Measurements from ENCODE around the gene TRPM6.
"Not testable (repeated sequence)": the region's sequence is repeated elsewhere in the genome, so short reads cannot be mapped to it uniquely, and the experiment has no call there.

TRPM6 gene

DNA sequence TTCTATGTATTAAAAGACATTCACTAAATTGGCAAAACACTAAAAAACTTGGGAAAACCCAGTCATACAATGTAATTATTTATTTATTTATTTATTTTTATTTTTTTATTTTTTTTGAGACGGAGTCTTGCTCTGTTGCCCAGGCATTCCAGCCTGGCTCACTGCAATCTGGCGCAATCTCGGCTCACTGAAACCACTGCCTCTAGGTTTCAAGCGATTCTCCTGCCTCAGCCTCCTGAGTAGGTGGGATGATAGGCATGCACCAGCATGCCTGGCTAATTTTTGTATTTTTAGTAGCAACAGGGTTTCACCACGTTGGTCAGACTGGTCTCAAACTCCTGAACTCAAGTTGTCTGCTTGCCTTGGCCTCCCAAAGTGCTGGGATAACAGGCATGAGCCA, 27.5 kb downstream of the TRPM6 start:
- not testable (repeated sequence) for DNase-seq (ENCODE audit: insufficient read length, low spot score); FAIRE-seq

DNA sequence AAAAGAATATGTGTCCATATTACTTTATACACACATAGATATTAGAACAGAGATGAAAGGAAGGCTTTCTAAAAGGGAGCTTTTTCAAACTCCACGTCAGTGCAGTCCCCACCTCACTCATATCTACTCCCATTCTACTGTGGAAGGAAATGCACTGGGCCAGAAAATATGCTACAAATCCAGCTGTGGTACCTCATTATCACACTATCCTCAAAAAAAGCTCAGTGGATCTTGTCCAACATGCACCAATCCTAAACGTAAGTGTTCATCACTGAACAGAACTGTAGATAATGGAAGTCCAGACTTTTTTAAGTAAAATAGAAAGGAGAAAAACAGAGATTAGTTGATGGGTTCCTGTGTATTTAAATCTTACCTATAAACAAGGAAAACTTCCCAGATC, 27.9 kb downstream of the TRPM6 start:
- DNase-seq (ENCODE audit: insufficient read length, low spot score) (no peak), FAIRE-seq (no peak)

DNA sequence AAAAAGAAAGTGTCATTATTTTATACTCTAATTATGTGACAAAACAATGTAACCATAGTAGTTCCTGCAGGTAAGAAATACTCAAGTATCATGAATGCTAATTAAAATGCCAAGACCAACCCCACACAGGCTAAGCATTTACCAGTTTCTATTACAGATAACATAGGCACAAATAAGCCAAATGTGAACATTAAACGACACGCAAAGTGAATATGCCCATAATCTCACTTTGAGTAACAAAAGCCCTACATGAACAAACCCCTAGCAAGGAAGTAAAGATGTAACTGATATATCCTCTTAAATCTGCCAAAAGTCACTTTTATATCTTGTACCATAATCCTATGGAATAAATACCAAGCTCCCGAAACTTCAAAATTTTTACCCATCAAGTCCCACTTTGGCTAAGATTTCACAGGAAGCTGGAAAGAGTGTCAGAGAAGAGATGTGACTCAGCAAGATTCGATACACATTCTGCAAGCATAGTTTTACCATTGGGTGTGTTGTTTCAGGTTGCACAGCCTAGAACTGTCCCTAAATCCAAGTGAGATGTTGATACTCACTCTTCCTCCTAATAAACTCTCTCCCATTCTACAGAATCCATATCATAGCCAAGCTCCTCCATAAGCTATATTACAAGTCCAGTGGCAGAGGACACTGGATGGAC, 28.8 kb downstream of the TRPM6 start:
- FAIRE-seq (no peak), DNase-seq (ENCODE audit: insufficient read length, low spot score) (no peak)

DNA sequence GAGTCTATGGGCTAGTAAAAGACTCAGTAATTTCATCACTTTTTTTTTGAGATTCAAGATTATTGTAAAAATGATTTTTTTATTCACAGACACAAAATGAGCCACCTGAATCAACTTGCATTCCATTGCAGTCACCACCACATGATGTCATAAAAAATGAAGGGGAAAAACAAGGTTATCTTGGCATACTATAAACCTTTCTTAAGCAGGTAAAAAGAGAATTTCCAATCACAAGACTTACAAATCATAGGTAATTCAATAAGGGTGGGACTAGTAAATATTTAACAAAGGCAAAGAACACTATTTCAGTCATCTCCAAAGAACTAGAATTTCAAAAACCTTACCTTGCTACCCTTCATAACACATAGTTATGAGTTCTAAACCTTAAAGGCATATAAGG, 30.7 kb downstream of the TRPM6 start:
- DNase-seq (ENCODE audit: insufficient read length, low spot score) (no peak), FAIRE-seq (no peak)

DNA sequence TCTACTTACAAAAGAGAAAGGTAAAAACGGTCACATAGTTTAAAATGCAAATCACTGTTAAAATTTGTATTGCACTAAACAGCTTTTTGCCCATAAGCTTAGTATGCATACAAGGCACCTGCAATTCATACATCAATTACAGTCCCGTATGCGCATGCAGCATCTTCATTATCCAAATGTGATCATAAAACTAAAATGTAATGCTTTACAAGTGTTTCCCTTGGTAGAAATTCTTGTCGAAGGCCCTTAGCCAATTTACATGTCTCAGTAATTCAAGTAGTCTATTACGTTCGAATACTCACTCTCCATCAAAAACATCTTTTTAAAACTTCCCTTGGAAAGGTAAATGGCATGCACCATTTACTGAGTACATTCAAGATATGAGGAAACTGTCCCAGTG, 32.6 kb downstream of the TRPM6 start:
- no peak for FAIRE-seq
- DNase-seq (ENCODE audit: insufficient read length, low spot score), result no peak

DNA sequence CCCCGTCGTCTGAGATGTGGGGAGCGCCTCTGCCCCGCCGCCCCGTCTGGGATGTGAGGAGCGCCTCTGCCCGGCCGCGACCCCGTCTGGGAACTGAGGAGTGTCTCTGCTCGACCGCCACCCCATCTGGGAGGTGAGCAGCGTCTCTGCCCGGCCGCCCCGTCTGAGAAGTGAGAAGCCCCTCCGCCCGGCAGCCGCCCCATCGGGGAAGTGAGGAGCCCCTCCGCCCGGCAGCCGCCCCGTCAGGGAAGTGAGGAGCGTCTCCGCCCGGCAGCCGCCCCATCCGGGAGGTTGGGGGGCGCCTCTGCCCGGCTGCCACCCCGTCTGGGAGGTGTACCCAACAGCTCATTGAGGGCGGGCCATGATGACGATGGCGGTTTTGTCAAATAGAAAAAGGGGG, 34.7 kb downstream of the TRPM6 start:
- FAIRE-seq; DNase-seq (ENCODE audit: insufficient read length, low spot score): not testable (repeated sequence)

DNA sequence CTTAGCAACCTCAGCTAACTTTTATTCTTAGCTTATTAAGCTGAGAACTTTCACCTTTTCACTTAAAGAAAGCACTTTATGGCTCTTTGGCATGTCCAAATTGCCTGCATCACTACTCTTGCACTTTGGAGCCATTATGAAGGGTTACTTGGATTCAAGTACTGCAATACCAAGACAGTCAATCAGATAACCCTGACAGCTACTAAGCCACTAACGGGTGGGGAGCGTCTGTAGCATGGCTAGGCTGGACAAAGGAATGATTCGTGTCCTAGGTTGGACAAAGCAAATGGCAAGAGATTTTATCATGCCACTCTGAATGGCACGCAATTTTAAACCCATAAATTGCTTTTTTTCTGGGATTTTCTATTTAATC, 39.6 kb downstream of the TRPM6 start:
- DNase-seq (ENCODE audit: insufficient read length, low spot score) (no peak), FAIRE-seq (no peak)

DNA sequence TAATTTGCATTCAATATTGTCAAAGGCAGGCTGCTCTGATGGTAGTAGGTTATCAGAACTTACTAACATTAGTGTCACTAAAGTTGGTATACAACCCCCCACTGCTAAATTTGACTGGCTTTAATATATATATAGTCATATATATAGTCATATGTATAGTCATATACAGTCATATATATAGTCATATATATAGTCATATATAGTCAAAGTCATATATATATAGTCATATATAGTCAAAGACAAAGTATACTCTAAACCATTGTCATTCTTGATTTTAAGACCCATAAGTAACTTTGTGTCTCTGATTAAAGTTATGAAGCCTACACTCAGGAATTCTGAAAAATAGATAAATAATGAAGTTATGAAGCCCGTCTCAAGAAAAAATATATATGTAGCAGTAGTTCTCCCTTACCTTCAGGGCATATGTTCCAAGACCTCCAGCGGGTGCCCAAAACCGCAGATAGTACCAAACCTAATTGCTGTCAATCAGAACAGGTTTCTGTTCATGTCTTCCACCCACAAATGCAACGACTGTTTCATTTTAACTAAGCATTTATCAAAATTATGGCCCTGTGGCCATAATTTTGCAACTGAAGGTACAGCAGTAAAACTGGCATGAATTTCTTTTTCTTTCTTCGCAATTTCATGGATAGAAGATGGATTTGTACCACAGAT, 40.1 kb downstream of the TRPM6 start:
- DNase-seq (ENCODE audit: insufficient read length, low spot score) (no peak), FAIRE-seq (no peak)

DNA sequence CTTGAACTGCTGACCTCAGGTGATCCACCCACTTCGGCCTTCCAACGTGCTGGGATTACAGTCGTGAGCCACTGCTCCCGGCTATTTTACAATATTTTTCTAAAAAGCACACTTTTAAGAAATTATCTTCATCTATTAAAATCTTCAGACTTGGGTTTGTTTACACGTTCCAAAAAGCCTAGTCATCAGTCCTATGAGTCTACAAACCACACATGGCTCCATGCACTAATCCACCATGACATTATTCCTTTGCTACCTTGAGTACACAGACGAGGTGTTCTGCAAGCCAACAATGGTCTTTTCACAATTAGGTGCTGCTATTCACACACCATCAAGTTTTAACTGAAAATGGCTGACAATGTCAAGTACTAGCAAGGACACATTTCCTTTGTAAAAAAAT, 41.0 kb downstream of the TRPM6 start:
- FAIRE-seq, result no peak
- DNase-seq (ENCODE audit: insufficient read length, low spot score), result no peak

DNA sequence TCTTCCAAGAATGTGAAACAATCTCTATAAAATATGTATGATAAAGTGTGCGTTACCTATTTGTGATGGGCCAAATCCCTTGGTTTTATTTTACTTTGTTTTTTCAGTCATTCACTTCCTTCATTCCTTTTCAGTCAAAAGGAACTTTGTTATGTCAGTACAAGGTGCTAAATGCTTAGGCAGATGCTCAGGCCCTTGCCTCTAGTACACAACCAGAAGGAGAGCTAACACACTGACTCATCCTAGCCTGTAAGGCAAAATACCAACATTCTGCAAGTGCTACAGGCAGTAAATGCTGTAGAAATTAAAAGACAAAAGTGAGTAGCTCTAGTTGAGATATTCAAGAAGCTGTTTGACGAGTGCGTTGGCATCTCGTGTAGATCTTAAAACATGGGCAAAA, 49.4 kb downstream of the TRPM6 start:
- DNase-seq (ENCODE audit: insufficient read length, low spot score) (no peak), FAIRE-seq (no peak)

DNA sequence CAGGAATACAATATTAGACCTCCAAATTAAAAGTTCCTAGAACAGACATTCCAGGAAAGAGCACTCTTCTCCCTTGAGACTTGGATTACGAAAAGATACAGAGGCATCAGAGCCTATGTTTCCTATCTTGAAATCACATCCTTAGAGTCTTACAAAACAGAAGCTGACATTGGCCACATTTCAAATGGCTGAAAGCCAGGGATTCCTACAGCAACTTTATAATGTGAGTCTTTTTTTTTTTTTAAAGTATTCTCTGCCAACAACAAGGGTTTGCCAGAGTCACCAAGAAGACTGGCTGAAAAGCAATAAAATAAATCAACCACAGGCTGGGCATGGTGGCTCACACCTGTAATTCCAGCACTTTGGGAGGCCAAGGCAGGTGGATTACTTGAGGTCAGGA, 63.1 kb downstream of the TRPM6 start:
- FAIRE-seq, result no peak
- no peak for DNase-seq (ENCODE audit: insufficient read length, low spot score)

DNA sequence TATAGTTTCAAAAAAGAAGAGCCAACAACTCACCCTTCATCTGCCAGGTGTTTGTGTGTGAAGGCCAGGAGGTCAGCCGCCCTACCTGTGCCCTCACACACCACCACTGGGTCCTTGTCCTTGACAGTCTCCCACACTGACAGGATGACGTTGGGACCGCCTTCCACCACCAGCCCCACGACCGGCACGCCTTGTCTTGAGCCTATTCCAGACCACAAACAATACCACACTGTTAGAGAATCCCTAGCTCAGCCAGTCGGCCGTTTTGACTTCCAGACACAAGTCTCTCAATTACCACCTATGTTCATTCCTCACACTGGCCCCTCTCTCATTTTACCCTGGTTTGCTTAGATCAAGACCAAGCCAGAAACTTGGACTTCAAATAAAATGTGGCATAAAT, 66.1 kb downstream of the TRPM6 start:
- DNase-seq (ENCODE audit: insufficient read length, low spot score), result no peak
- no peak for FAIRE-seq

DNA sequence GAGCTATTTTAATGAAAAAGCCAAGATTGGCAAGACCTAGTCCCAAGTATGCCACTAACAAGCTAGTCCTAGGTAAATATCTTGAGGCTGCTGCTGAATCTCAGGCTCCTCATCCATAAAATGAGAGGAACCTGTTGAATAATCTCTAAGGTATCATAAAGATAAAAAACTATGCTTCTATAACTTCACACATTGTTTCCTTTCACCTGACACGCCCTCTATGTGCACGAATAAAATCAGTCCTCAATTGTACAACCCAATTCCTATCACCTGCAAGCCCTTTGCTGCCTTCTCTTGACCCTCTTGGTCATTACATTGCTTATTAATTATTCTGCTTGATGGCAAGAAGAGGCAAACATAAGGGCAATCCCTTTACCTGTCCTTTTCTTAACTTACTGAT, 69.9 kb downstream of the TRPM6 start:
- DNase-seq (ENCODE audit: insufficient read length, low spot score) (no peak), FAIRE-seq (no peak)

DNA sequence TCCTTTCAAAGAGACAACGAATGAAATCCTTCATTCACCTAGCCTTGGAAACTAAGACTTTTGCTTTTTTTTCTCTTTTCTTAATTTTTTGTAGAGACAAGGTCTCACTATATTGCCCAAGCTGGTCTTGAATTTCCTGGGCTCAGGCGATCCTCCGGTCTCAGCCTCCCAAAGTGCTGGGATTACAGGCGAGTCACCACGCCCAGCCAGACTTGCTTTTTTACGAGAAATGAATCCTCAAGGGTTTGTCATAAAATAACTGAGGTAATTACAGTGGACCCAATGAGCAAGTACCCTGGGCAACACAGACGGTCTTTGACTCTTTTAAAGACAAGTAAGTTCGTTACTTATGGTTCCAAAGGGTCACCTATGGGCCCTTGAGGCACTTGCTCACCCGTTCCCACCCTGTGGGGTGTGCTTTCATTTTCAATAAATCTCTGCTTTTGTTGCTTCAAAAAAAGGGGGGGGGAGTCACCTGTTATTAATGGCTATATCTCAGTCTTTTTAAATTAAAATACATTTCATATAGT, 70.4 kb downstream of the TRPM6 start:
- DNase-seq (ENCODE audit: insufficient read length, low spot score) (no peak), FAIRE-seq (no peak)

DNA sequence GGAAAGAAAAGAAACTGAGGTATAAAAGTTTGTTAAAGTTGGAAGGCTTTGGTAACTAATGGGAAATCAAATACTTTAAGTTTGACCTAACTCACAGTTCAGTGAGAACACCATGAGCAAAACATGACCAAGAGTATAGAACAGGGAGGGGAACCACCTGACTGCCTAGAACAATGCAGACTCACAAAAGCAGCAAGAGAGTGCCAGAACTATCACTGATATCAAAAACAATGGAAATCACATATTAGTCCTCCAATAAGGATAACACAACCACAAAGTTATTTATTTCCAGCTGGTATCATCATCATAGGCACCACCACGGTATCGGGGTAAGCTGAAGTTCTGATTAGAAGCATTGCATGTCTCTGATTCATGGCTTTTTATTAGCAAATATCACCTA, 77.5 kb downstream of the TRPM6 start:
- FAIRE-seq (no peak), DNase-seq (ENCODE audit: insufficient read length, low spot score) (no peak)

DNA sequence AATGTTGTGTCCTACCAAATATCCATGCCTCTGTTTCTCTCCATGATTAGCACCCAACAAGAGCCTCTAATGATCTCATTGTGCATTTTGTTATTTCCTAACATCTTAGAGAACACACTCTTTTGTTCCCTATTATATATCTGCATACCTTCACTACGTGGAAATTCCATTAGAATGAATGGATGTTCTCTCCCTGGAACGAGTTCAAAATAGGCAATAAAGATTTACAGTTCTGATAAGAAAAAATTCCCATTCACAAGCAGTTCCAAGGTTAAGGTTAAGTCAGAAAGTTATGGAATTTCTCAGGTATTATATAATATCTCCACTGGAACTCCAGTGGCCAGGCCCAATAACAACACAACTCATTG, 83.7 kb downstream of the TRPM6 start:
- no peak for FAIRE-seq

DNA sequence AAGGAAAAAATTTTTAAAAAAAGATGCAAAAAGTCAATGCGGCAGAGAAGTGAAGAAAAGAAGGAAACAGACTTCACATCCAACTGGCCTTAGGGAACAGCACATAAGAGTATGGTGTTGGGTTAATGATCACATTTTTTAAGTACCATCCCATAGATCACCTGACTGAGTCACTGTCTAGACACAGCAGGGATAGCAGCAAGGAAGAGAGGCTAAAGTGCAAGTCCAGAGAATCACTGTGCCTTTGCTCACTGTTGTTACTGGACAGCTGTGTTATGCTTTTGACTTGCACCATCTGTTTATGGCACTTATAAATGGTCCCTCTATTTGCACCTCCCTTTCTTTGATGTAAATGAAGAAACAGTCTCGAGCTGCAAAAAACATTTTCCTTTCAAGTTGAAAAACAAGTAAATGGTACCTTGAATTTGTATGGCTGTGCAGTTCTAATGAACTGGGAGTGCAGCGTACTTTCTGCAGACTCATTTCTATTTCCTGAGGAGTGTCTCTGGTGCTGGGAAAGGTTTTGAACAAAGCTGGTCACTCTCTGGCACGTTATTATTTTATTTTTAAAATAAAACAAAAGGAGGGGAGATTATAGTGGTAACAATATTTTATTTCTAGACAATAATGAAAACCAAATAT, 84.2 kb downstream of the TRPM6 start:
- no peak for DNase-seq (ENCODE audit: insufficient read length, low spot score)
- no peak for FAIRE-seq

More for the DNA sequence above, 83.7 kb downstream of the TRPM6 start:
- no peak for DNase-seq (ENCODE audit: insufficient read length, low spot score)

DNA sequence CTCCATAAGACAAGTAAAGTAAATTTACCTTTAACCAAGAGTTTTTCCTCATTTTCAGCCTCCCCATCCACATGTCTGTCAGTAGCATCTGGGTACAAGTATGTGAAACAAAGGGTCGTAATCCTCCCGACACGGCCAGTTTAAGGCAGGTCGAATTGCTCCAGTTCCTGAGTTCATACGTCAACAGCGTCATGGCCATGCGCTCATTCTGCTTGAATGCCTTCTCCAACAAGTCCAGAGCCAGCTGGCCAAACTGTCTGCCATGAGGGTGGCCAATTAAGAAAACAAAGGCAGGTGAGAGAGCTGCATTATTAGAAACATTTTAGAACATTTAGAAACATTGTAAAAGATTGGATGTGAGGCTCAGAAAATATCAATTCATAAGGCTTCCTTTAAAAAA, 87.5 kb downstream of the TRPM6 start:
- FAIRE-seq, result no peak
- DNase-seq (ENCODE audit: insufficient read length, low spot score), result no peak

DNA sequence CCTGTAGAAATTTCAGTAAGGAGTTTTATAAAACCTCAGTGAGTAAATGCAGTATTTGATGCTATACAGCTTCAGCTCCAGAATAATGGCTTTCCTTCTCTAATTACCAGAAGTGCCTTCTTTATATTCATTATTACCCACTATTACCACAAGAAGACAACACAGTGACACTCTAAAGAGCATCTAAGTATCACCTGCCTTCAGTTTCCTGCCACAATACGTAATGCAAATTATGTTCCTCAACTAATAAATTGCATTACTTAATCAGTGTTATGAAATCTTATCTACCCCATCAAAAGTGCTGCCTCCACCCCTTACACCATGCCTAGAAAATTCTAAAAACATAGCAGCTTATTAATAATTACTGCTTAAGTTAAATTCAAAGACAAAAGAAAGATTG, 91.9 kb downstream of the TRPM6 start:
- no peak for FAIRE-seq

DNA sequence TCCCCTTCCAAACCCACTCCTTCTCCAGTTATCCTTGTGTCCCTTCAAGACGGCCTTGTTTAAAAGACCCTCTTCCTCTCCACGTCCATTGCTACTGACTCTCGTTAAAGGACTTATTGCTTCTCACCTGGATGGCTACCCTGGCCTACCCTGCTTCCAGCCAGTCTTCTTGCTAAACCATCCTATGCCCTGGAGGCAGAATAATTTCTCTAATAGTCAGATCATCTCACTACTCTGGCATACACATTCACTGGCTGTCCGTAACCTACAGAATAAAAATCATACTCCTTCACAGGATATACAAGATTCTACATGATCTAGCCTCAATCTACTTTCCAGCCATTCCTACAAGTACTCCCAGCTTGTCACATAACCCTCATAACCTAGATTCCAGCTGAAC, 92.6 kb downstream of the TRPM6 start:
- FAIRE-seq (no peak), DNase-seq (ENCODE audit: insufficient read length, low spot score) (no peak)

More for the DNA sequence above, 91.9 kb downstream of the TRPM6 start:
- no peak for DNase-seq (ENCODE audit: insufficient read length, low spot score)

DNA sequence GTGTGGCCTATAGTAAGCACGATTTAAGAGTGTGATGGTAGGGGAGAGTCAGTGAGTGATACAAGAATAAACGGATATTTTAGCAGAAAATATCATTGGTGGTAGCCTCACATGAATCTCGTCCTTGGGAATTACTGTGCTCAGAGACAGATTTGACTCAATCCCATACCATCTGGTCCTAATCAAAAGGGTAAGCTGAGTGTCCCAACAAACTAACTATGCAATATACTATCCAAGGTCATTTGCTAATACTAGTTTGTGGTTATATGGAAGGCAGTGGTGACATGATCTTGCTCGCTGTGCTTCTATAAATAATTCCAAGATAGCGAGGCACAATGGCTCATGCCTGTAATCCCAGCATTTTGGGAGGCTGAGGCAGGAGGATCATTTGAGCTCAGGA, 103.2 kb downstream of the TRPM6 start:
- DNase-seq (ENCODE audit: insufficient read length, low spot score), result no peak

DNA sequence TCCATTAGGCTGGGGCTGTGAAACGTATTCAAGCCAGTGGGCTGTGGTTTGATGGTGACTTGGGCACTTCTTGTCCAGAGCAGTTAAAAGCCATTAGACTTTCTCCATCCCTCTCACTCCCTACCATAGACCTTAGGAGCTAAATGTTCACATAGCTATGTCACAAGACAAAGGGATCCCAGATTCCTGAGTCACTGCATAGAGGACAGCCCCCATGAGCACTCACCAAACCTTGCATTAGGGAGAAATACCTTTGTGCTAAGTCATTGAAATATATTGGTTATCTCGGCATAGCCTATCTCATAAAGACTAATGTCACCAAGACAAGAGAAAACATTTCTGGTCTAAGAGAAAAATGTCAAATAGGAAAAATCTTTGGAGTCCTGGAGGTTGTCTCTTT, 104.3 kb downstream of the TRPM6 start:
- DNase-seq (ENCODE audit: insufficient read length, low spot score) (no peak), FAIRE-seq (no peak)

More for the DNA sequence above, 103.2 kb downstream of the TRPM6 start:
- FAIRE-seq, result no peak

Data from GM19239 (cell line).